CD4-positive, alpha-beta T cell treated with Interleukin-6 at 100 ng/mL for 8 hours (primary cell): Measurements from ENCODE around the gene PIK3C2G.

ENCODE experiments used
- DNase-seq: peaks from one replicate; pipeline ENCODE4 v3.0.0-alpha.2; 2020; ENCODE audit warnings: mixed read lengths, low spot score

PIK3C2G gene

DNA sequence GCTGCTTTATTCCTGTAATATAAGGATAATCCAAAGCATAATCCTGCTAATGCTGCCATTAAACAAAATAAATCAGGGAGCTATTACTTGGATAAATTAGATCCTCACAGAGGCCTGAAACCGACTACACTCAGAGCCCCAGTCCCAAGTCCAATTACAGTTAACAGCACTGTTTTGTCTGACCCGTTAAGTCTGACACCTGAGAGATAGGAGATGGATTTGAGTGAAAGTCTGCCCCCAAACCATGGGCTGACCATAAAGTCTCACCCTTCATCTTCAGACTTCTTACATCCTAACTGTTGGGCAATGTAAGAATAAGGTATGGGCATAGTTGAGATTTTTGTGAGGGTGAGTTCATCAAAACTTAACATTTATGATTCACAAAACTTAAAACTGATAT is 294.8 kb downstream of the PIK3C2G start:
- no peak for DNase-seq

- DNase-seq: no peak
Observed at GRCh38 chr12:18559242-18559641, 297.9 kb downstream of the PIK3C2G start.

DNA sequence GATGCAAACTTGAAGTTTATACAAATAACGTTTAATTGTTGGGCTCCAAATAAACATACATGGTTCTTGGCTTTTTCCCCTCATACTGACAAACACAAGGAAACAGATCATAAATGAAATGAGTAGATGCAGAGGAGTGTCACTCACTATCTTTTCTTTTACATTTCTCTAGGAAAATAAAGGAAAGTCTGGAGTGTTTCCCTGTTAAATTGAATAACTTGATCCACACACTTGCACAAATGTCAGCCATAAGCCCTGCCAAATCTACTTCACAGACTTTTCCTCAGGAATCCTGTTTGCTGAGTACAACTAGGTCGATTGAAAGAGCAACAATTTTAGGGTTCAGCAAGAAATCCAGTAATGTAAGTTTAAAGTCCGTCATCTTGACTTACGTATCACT is 301.2 kb downstream of the PIK3C2G start:
- DNase-seq: no peak

DNA sequence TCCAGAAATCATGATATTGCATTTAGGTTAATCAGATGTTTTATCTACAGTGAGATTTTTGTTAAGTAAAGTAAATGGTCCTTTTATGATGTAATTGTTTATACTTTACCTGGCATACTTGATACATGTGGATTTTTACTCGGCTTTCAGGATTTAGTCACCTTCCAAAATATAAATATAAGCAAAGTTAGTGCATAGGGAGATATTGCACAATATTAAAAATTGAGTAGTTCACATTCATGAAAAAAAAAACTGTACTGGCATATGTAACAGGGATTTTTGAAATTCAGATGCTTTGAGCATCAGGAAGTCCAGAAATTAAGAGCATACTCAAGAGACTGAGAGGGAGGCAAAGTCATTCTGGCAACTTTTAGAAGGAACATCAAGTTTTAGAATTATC is 303.0 kb downstream of the PIK3C2G start:
- DNase-seq: no peak

DNA sequence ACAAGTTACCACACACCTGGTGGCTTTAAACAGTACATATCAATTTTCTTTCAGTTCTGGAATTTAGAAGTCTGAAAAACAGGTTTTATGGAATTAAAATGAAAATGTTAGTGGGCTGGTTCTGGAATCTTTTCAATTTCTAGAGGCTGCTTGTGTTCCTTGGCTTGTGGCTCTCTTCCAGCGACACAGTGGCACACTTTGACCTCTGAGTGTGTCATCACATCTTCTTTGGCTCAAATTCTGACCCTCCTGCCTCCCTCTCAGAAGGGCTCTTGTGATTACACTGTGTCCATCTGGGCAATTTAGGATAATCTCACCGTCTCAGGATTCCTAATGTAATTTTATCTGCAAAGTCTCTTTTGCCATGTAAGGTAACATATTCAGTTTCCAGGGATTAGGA is 306.5 kb downstream of the PIK3C2G start:
- no peak for DNase-seq

DNA sequence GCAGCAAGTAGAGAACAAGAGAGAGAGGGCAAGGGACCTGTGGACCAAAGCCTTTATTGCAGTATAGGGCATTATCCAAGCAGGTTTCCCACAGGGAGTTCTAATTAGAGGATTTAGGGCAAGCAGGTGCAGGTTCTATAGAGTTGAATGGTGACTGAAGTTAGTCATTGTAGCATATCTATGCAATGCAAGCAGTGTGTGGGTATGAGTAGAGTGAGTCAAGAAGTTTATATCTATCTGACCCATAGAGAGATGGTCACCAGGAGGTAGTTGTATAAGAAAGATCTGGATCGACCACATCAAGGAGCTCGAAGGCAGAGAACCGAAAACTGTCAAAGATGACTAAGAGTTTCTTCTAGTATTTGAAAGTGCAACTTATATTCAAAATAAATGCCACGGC is 309.2 kb downstream of the PIK3C2G start:
- no peak for DNase-seq

- DNase-seq: no peak
Observed at GRCh38 chr12:18576104-18576626, 314.8 kb downstream of the PIK3C2G start.

GRCh38 chr12:18576648-18577047 is 315.3 kb downstream of the PIK3C2G start:
- DNase-seq: no peak

GRCh38 chr12:18578191-18578590 is 316.9 kb downstream of the PIK3C2G start:
- no peak for DNase-seq

GRCh38 chr12:18580291-18580690 is 319.0 kb downstream of the PIK3C2G start:
- DNase-seq: no peak

- no peak for DNase-seq
Observed at GRCh38 chr12:18580706-18581105, 319.4 kb downstream of the PIK3C2G start.

DNA sequence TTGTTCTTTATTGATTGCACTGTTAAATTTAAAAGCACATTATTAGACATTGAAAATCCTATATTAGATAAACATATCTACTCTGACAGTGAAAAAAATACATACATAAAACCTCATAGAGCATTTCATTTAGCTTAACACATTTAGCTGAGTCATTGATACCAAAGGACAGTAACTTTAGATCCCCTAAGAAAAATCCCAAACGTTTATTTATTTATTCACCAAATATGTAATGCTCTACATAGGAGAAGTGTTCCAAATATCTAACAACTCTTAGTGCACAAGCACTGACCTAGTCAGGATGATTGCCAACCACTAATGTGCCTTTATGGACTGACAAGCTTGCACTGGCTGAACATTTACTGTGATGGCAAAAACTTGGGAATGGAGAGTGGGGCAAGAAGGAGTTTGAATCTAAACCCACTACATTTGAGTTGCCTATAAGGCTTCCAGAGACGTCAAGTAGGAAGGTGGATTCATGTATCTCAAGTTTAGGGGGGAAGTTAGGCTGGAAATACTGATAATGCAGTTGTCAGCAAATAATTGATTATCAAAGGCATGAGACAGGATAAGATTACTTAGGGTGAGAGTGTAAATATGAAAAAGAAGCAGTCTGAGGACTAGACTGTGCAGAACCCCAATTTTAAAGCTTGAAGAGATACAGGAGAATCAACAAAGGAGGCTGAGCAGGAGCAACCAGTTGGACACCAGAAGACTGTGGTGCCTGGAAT is 320.1 kb downstream of the PIK3C2G start:
- DNase-seq: no peak

DNA sequence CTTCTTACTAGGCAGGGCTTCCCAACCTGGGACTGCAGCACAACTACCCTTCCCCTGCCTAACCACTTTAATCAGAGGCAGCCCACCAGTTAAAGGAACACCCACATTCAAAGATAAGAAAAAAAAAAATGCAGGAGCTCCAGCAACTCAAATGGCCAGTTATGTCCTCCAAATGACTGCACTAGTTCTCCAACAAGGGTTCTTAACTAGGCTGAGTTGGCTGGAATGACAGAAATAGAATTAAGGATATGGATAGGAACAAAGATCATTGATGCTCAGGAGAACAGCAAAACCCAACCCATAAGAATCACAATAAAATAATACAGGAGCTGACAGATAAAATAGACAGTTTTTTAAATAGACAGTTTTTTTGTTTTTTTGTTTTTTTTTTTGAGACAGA is 322.3 kb downstream of the PIK3C2G start:
- no peak for DNase-seq

- no peak for DNase-seq
Observed at GRCh38 chr12:18586581-18586980, 325.3 kb downstream of the PIK3C2G start.

DNA sequence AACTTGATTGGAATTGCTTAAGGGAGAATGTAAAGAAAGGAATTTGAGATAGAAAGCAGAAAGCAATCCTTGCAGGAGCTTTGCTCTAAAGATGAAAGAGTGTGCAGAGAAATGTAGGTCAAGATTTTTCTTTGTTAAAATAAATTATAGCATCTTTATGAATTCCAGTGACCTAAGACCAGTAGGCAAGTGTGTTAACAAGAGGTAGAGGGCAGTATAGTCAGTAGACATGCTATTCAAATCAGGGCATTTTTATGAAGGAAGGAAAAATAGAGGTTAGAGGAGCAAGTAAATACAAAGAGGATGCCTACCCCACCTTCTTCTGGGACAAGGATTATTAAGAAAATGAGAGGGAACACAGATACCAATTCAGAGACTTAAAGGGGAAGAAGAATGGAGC is 328.0 kb downstream of the PIK3C2G start:
- DNase-seq: no peak

- no peak for DNase-seq
Observed at GRCh38 chr12:18591473-18591872, 330.2 kb downstream of the PIK3C2G start.

DNA sequence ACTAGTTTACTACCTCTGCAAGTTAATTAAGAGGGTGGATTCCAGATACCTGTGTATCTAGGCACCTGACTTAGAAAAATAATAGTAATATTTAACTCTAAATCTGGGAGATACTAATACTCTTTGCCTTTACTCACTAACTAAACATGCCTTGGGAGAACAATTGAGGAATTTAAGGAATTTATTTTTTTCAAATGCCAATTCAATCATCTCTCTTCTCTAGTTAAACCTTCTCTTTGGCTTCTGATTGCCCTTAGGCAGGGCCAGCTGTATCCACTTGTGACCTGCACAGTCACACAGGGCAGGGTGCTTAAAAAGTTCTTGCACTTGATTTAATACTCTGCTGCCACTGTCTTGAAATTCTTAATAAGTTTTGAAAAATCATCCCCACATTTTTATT is 334.1 kb downstream of the PIK3C2G start:
- DNase-seq: no peak

DNA sequence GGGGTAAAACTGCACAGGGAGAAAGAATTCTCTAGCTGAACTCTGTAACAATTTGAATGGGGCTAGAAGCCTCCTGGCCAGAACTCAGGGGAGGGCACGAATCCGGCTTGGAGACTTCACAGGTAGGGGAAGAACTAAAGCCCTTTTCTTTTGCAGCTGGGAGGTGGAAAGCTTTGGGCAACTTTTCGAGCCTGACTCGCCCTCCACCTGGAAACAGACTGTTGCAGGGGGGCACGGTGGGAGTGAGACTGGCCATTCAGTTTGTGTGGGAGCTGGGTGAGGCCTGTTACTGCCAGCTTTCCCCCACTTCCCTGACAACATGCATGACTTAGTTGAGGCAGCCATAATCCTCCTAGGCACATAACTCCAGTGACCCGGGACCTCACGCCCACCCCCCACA is 340.6 kb downstream of the PIK3C2G start:
- DNase-seq: no peak

DNA sequence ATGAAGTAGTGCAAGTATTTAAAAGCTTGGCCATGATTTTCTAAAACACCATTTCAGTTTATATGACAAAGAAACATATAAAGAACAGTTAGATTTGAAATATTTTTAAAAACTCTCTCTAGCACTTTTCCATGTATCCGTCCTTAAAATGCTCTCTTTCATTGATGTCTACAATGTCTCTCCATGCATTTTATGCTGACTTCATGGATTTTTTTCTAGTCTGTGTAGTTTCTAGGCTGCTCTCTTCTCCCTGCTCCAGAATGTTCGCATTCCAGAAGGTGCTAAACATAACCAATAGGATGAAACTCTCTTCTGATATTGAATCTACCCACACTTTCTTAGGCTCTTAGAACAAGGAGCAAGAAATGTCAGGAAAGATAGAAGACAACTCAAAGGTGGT is 351.7 kb downstream of the PIK3C2G start:
- DNase-seq: no peak

DNA sequence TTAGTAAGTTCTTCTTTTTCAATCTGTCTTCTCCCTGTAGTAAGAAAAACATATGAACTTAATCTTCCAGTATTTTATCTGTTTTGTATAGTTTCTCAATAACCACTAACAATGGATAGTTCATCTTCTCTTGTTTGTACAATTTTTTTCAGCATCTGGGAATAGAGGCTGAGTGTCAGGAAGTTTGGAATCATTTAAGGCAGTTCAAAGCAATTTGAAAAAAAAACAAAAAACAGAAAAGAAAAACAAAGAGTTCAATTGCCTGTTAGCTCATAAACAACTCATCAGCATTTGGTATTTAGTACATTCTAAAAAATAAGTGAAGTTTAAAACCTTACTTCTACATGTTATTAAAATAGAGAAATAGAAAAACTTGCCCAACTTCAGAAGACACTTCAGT is 359.7 kb downstream of the PIK3C2G start:
- no peak for DNase-seq

- no peak for DNase-seq
Observed at GRCh38 chr12:18629445-18629844, 368.1 kb downstream of the PIK3C2G start.

DNA sequence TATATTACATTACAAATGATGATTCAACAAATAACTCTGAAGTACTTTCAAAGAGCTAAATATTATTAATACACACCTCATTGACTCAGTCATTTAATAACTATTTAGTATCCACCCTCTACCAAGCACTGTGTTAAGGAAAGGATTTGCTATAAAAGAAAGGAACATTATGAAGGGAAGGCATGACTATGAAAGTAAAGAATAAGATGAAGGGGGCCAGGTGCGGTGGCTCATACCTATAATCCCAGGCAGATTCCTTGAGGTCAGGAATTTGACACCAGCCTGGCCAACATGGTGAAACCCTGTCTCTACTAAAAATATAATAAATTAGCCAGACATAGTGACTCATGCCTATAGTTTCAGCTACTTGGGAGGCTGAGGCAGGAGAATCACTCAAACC is 368.6 kb downstream of the PIK3C2G start:
- no peak for DNase-seq

GRCh38 chr12:18631339-18631738 is 370.0 kb downstream of the PIK3C2G start:
- DNase-seq: no peak

GRCh38 chr12:18632848-18633247 is 371.5 kb downstream of the PIK3C2G start:
- no peak for DNase-seq
